A549 (cell line): ENCODE measurements around the gene EFCAB7. TPM values are rescaled to one million over a fixed set of nuclear protein-coding genes. Genes with fewer than 3 reads are reported as not detected.
"Not testable (repeated sequence)": the region's sequence is repeated elsewhere in the genome, so short reads cannot be mapped to it uniquely, and the experiment has no call there.

Source experiments
- ATAC-seq, 2 experiments: fragments of 200-7000 bp in 1 of 2; fragments of >200 bp in 1 of 2; cut with Nextera tagmentation in 1 of 2; cut with Tn5 transposase in 1 of 2; 3 replicates each; pipeline versions ENCODE4 v1.8.0 to v1.9.1; 2018 to 2020; ENCODE audit warnings: mild to moderate bottlenecking in 1 of 2, moderate library complexity in 1 of 2
- CTCF ChIA-PET: fragments of 300-600 bp; sonication (Branson Sonifier 250); formaldehyde crosslinking; extraction: SDS; loops from one replicate; lab custom pipeline; 2021; ENCODE audit warnings: antibody characterized with exemption, inconsistent platforms; lab: Yijun Ruan, JAX
- POLR2A ChIA-PET: fragments of 350-600 bp; formaldehyde crosslinking; extraction: SDS; loops from one replicate; lab custom pipeline; 2021; ENCODE audit warnings: antibody characterized with exemption, inconsistent platforms; lab: Yijun Ruan, JAX
- DNase-seq, 2 experiments: peaks; one replicate each; pipeline versions ENCODE4 v3.0.0 to v3.0.0-alpha.2; 2011 to 2016; ENCODE audit warnings: low read depth in 1 of 2, low spot score in 1 of 2
- FAIRE-seq: peaks from 2 replicates; lab custom pipeline; 2011; peaks lifted over from hg19 to GRCh38; lab: Jason Lieb, UNC
- H3K27ac ChIP-seq, 2 experiments: fragments of >200 bp; sonication (Bioruptor Twin); formaldehyde crosslinking; 3 replicates each; pipeline ENCODE4 v1.5.1; 2016 to 2017
- H3K4me1 ChIP-seq: fragments of >200 bp; sonication (Bioruptor Twin); formaldehyde crosslinking; 3 replicates; pipeline ENCODE4 v1.6.1; 2016
- H3K4me2 ChIP-seq: fragments of >200 bp; sonication (Bioruptor Twin); formaldehyde crosslinking; 3 replicates; pipeline ENCODE4 v1.6.1; 2016
- H3K4me3 ChIP-seq: fragments of >200 bp; sonication (Bioruptor Twin); formaldehyde crosslinking; 3 replicates; pipeline ENCODE4 v1.5.1; 2016
- H3K9me3 ChIP-seq: fragments of >200 bp; sonication (Bioruptor Twin); formaldehyde crosslinking; 3 replicates; pipeline ENCODE4 v1.6.1; 2016
- CBX2 ChIP-seq: fragments of 200-600 bp; sonication (generic); IDR thresholded peaks from 2 replicates; pipeline ENCODE4 v1.6.1; 2016; ENCODE audit warnings: low read depth, mild to moderate bottlenecking, borderline replicate concordance
- CBX8 ChIP-seq: fragments of 200-600 bp; sonication (generic); IDR thresholded peaks from 2 replicates; pipeline ENCODE4 v1.6.1; 2016
- EHF ChIP-seq: fragments of 250-450 bp; sonication (Bioruptor Pico); IDR thresholded peaks from 2 replicates; pipeline ENCODE4 v1.5.0; 2020; ENCODE audit warnings: mild to moderate bottlenecking
- EHMT2 ChIP-seq: fragments of 200-600 bp; sonication (generic); IDR thresholded peaks from 2 replicates; pipeline ENCODE4 v1.6.1; 2016; ENCODE audit warnings: antibody characterized with exemption, low read depth, mild to moderate bottlenecking, moderate library complexity
- EP300 ChIP-seq, 2 experiments: fragments of >200 bp; sonication (Bioruptor Twin); formaldehyde crosslinking; IDR thresholded peaks; 2 replicates in 1 of 2; 3 replicates in 1 of 2; pipeline ENCODE4 v1.6.1; 2016 to 2017
- ESRRA ChIP-seq: fragments of 150-350 bp; IDR thresholded peaks from 2 replicates; pipeline ENCODE4 v1.6.1; 2014; ENCODE audit warnings: mild to moderate bottlenecking, low read length, borderline replicate concordance
- GATA3 ChIP-seq: IDR thresholded peaks from 2 replicates; pipeline ENCODE4 v1.6.1; 2012; ENCODE audit warnings: borderline replicate concordance
- HEYL ChIP-seq: fragments of 250-450 bp; sonication (Bioruptor Pico); IDR thresholded peaks from 2 replicates; pipeline ENCODE4 v1.8.0; 2021; ENCODE audit warnings: mild to moderate bottlenecking, moderate library complexity
- HOXA7 ChIP-seq: fragments of 250-450 bp; sonication (Bioruptor Pico); IDR thresholded peaks from 2 replicates; pipeline ENCODE4 v1.5.0; 2020; ENCODE audit warnings: mild to moderate bottlenecking, moderate library complexity
- JUN ChIP-seq, 2 experiments: fragments of >200 bp; sonication (Bioruptor Twin); formaldehyde crosslinking; IDR thresholded peaks; 2 replicates in 1 of 2; 3 replicates in 1 of 2; pipeline ENCODE4 v1.6.1; 2016 to 2017
- MYC ChIP-seq: IDR thresholded peaks from 2 replicates; pipeline ENCODE4 v1.6.1; 2012; ENCODE audit warnings: mild to moderate bottlenecking, inconsistent platforms, low read length, improper control_type of control experiment, borderline replicate concordance
- NFE2L2 ChIP-seq: fragments of 150-350 bp; conservative IDR thresholded peaks from 2 replicates; pipeline ENCODE4 v1.6.1; 2014; ENCODE audit warnings: low read length
- PHF8 ChIP-seq: fragments of 200-600 bp; sonication (generic); IDR thresholded peaks from 2 replicates; pipeline ENCODE4 v1.6.1; 2016; ENCODE audit warnings: low read depth, mild to moderate bottlenecking, antibody characterized with exemption, moderate library complexity, borderline replicate concordance
- POLR2AphosphoS2 ChIP-seq: conservative IDR thresholded peaks from 2 replicates; pipeline ENCODE4 v1.6.1; 2012; ENCODE audit warnings: low read length, improper control_type of control experiment, inconsistent platforms
- RARB ChIP-seq: fragments of 250-450 bp; sonication (Bioruptor Pico); IDR thresholded peaks from 2 replicates; pipeline ENCODE4 v1.8.0; 2021; ENCODE audit warnings: mild to moderate bottlenecking, moderate library complexity
- RCOR1 ChIP-seq: fragments of 150-350 bp; IDR thresholded peaks from 2 replicates; pipeline ENCODE4 v1.6.1; 2014; ENCODE audit warnings: antibody characterized with exemption, low read length, low read depth
- RFX5 ChIP-seq: fragments of 450-650 bp; IDR thresholded peaks from 2 replicates; pipeline ENCODE4 v1.7.1; 2014; ENCODE audit warnings: antibody characterized with exemption, mild to moderate bottlenecking, moderate library complexity
- RNF2 ChIP-seq: fragments of 200-600 bp; sonication (generic); IDR thresholded peaks from 2 replicates; pipeline ENCODE4 v1.6.1; 2016; ENCODE audit warnings: low read depth, mild to moderate bottlenecking, antibody characterized with exemption, moderate library complexity, borderline replicate concordance
- TFCP2L1 ChIP-seq: fragments of 250-450 bp; sonication (Bioruptor Pico); IDR thresholded peaks from 2 replicates; pipeline ENCODE4 v1.5.0; 2021; ENCODE audit warnings: mild to moderate bottlenecking
- ZC3H11A ChIP-seq: fragments of 450-650 bp; IDR thresholded peaks from 2 replicates; pipeline ENCODE4 v1.6.1; 2014; ENCODE audit warnings: antibody characterized with exemption, mild to moderate bottlenecking
- WGBS: methylation state at CpG from one replicate; pipeline ENCODE4 v1.1.6; 2017; ENCODE audit errors: missing lambda C conversion rate; 5-methylcytosine and 5-hydroxymethylcytosine counted together
- polyA plus RNA-seq, 4 experiments: library from polyadenylated mRNA; depleted of rRNA in 3 of 4; stranded (reverse); fragments of >200 nt; fragmentation: RNase III in 1 of 4; extraction: RNeasy Plus Mini Kit Qiagen cat#74134 plus additional on column Dnase treatment in 1 of 4; gene quantifications; 2 replicates in 3 of 4; 3 replicates in 1 of 4; pipeline ENCODE4 v1.2.3, GENCODE V29; 2011 to 2017
- TF ChIP-seq, protein P1 (sequence below): fragments of >200 bp; sonication (Bioruptor Twin); formaldehyde crosslinking; IDR thresholded peaks from 3 replicates; pipeline ENCODE4 v1.5.1; 2016
- TF ChIP-seq, protein P2 (sequence below): IDR thresholded peaks from 2 replicates; pipeline ENCODE4 v1.6.1; 2012; ENCODE audit warnings: low read depth, borderline replicate concordance
- TF ChIP-seq, protein P3 (sequence below): IDR thresholded peaks from 2 replicates; pipeline ENCODE4 v1.6.1; 2012

Gene EFCAB7
- polyA plus RNA-seq, 2 of the 4 experiments (the other 2 are of a cell fraction), result 4.6 to 5.6 TPM

DNA sequence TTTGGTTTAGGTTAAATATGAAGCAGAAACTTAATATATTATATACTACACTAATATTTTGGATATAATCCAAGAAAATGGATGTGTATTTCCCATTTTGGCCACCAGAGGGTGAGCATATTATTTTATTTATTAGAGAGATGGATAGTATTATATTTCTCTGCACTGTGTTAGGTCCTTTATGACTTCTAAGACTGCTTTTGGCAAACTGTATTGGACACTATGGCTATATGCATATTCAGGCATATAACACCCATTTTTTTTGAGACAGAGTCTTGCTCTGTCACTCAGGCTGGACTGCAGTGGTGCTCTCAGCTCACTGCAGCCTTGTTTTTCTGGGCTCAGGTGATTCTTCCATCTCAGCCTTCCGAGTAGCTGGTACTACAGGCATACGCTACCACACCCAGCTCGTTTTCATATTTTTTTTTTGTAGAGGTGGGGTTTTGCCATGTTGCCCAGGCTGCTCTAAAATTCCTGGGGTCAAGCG lies 52.1 kb downstream of the EFCAB7 start (continued):
- TF ChIP-seq, protein P1, sequence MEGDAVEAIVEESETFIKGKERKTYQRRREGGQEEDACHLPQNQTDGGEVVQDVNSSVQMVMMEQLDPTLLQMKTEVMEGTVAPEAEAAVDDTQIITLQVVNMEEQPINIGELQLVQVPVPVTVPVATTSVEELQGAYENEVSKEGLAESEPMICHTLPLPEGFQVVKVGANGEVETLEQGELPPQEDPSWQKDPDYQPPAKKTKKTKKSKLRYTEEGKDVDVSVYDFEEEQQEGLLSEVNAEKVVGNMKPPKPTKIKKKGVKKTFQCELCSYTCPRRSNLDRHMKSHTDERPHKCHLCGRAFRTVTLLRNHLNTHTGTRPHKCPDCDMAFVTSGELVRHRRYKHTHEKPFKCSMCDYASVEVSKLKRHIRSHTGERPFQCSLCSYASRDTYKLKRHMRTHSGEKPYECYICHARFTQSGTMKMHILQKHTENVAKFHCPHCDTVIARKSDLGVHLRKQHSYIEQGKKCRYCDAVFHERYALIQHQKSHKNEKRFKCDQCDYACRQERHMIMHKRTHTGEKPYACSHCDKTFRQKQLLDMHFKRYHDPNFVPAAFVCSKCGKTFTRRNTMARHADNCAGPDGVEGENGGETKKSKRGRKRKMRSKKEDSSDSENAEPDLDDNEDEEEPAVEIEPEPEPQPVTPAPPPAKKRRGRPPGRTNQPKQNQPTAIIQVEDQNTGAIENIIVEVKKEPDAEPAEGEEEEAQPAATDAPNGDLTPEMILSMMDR, result peak; percentile 63
- TF ChIP-seq, protein P2, sequence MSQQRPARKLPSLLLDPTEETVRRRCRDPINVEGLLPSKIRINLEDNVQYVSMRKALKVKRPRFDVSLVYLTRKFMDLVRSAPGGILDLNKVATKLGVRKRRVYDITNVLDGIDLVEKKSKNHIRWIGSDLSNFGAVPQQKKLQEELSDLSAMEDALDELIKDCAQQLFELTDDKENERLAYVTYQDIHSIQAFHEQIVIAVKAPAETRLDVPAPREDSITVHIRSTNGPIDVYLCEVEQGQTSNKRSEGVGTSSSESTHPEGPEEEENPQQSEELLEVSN, result no peak

GRCh38 chr1:63586326-63586725 lies 63.0 kb downstream of the EFCAB7 start:
- FAIRE-seq, H3K27ac ChIP-seq, DNase-seq, POLR2A ChIA-PET, H3K4me3 ChIP-seq, CTCF ChIA-PET, H3K4me1 ChIP-seq, ATAC-seq, H3K4me2 ChIP-seq: not testable (repeated sequence)
- H3K9me3 ChIP-seq, result peaks cover 12% of the 10 kb centered on the region; the same call in 1 of the 3 replicates
- 81% methylated on average over 1 of the region's 1 CpG for WGBS

DNA sequence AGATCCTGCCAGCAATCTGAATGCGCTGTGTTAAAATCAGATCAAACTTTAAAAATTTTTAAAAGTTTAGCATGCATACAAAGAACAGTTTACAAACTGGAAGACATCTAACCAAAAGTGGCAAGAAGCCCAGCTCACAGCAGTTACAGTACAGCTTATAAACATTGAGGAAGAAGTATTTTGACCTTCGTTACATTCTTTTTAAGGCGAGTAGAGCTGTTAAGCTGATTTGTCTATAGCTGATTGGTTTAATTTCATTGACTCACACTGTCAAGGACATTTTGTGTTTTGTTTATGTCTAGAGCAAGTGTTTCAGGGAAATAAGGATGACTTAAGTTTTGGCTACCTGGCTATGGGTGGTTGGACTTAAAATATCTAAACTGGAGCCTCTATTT lies 66.8 kb downstream of the EFCAB7 start:
- ChIA-PET POLR2A (no interaction called here), CTCF (no interaction called here)
- DNase-seq, result no peak
- FAIRE-seq, result no peak
- ATAC-seq, result no peak
- WGBS, result 89% methylated on average over 3 of the region's 3 CpGs
- Histone ChIP-seq H3K4me1 (peaks cover 9% of the 10 kb centered on the region; the same call in 1 of the 3 replicates), H3K4me2 (no peak overlapping the region), H3K4me3 (no peak overlapping the region), H3K9me3 (no peaks in the 10 kb centered on the region), H3K27ac (no peak overlapping the region)
- TF ChIP-seq MYC, result no peak
- TF ChIP-seq HOXA7 (CRISPR knock-in tag), result no peak
- TF ChIP-seq RCOR1, result no peak
- no peak for TF ChIP-seq RARB (CRISPR knock-in tag)
- TF ChIP-seq ZC3H11A, result no peak
- no peak for TF ChIP-seq EHF (CRISPR knock-in tag)
- TF ChIP-seq GATA3, result no peak
- TF ChIP-seq RFX5, result no peak
- no peak for TF ChIP-seq ESRRA
- TF ChIP-seq JUN (IDR thresholded peaks at IDR 0.05), result no peak
- TF ChIP-seq, protein P3, sequence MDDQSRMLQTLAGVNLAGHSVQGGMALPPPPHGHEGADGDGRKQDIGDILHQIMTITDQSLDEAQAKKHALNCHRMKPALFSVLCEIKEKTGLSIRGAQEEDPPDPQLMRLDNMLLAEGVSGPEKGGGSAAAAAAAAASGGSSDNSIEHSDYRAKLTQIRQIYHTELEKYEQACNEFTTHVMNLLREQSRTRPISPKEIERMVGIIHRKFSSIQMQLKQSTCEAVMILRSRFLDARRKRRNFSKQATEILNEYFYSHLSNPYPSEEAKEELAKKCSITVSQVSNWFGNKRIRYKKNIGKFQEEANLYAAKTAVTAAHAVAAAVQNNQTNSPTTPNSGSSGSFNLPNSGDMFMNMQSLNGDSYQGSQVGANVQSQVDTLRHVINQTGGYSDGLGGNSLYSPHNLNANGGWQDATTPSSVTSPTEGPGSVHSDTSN, result no peak
- TF ChIP-seq, protein P2, result no peak
- TF ChIP-seq POLR2AphosphoS2, result no peak
- no peak for TF ChIP-seq NFE2L2

DNA sequence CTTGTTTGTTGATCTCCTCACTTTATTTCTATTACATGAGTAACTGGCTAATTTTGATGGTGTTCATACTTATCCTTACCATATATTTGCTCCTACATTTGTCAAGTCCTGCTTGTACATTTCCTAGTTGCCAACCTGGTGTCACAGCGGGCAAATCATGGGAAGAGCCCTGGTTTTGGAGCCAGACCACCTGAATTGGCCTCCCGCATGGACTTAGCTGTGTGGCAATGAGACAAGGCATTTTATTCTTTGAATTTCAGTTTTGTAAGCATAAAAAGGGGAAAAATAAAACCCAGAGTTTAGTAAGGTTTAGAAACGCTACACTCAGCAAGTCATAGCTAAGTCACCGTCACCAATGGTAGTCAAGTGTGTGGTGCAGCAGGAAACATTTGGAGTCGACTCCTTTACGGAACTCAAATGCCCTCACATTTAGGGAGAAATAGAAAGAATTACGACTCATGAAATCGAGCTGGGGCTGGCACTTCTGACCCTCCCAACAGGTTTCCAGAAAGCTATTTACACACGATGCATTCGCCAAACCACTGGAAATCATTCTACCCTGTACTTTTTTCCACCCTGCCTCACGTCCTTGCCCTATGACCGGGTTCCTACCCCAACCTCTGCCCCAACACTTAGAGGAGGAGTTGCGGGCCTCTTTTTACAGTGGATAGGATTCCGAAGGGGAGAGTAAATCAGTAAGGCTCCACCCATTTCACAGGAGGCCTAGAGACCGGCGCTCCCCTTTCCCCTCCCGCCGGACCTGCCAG lies 69.4 kb downstream of the EFCAB7 start:
- Histone ChIP-seq H3K9me3 (no peaks in the 10 kb centered on the region), H3K4me2 (peak overlapping the region; percentile 83), H3K4me1 (peaks cover 20% of the 10 kb centered on the region), H3K27ac (peak overlapping the region; percentile 91 to 93), H3K4me3 (peak overlapping the region; percentile 96)
- CTCF ChIA-PET, result interaction anchor here (0.5 to 1.2 kb wide), 2 partner anchors 259 to 654 kb away, joined by 3 to 4 read pairs; no protein-coding TSS in a partner anchor
- 57% methylated on average over 14 of the region's 18 CpGs for WGBS
- POLR2A ChIA-PET, result no interaction called here
- no peak for FAIRE-seq
- DNase-seq, result no peak
- TF ChIP-seq HEYL, result no peak
- no peak for TF ChIP-seq JUN (IDR thresholded peaks at IDR 0.05)
- no peak for TF ChIP-seq ESRRA
- no peak for TF ChIP-seq CBX8
- TF ChIP-seq CBX2, result no peak
- TF ChIP-seq GATA3, result no peak
- TF ChIP-seq TFCP2L1 (CRISPR knock-in tag), result no peak
- TF ChIP-seq RNF2, result no peak
- no peak for TF ChIP-seq EP300 (IDR thresholded peaks at IDR 0.05)
- TF ChIP-seq MYC, result no peak
- TF ChIP-seq PHF8, result no peak
- no peak for TF ChIP-seq NFE2L2
- TF ChIP-seq EHMT2, result no peak
- ATAC-seq, result no peak
